ENCODE measurements around the gene TAF11. TPM values are rescaled to one million over a fixed set of nuclear protein-coding genes. Genes with fewer than 3 reads are reported as not detected.

The TAF11 gene
- total RNA-seq, 3 donors from 2014 or later (not counting 1 experiment from before 2014, with no cell fraction given), result 34.4 to 41.3 (median 36.2) TPM

GRCh38 chr6:34876472-34876871 lies 11.4 kb downstream of the TAF11 start:
- no peak for TF ChIP-seq CTCF (IDR thresholded peaks at IDR 0.05)
- Histone ChIP-seq H3K36me3 (ENCODE audit: control insufficient read depth, insufficient read depth, low read length) (peaks cover 78% of the 10 kb centered on the region), H3K4me1 (ENCODE audit: control insufficient read depth, insufficient read depth, low read length) (no peaks in the 10 kb centered on the region), H3K9me3 (ENCODE audit: control insufficient read depth, insufficient read depth, low read length) (no peaks in the 10 kb centered on the region), H3K27ac (ENCODE audit: low read length) (no peak overlapping the region), H3K27me3 (ENCODE audit: control insufficient read depth, insufficient read depth, low read length) (no peaks in the 10 kb centered on the region), H3K4me3 (ENCODE audit: low read length) (no peak overlapping the region)
- ATAC-seq (no peak), DNase-seq (no peak)
- no peaks in the 10 kb centered on the region for H3K27me3 Mint-ChIP-seq (ENCODE audit: low read depth in 2 of 2)
- H3K36me3 Mint-ChIP-seq, result no peaks in the 10 kb centered on the region
- 100% methylated on average over 1 of the region's 3 CpGs for WGBS (ENCODE audit: insufficient coverage)
- no peak overlapping the region for H3K27ac Mint-ChIP-seq
- no peaks in the 10 kb centered on the region for H3K9me3 Mint-ChIP-seq
- H3K4me3 Mint-ChIP-seq, result no peak overlapping the region
- no peaks in the 10 kb centered on the region for H3K4me1 Mint-ChIP-seq
- intact Hi-C loops (cut with micrococcal nuclease), result no loop called here

- Mint-ChIP-seq H3K27ac (no peak overlapping the region), H3K36me3 (no peaks in the 10 kb centered on the region), H3K4me1 (no peaks in the 10 kb centered on the region), H3K9me3 (no peaks in the 10 kb centered on the region), H3K27me3 (ENCODE audit: low read depth in 2 of 2) (no peaks in the 10 kb centered on the region), H3K4me3 (no peak overlapping the region)
- Histone ChIP-seq H3K4me1 (ENCODE audit: control insufficient read depth, insufficient read depth, low read length) (no peaks in the 10 kb centered on the region), H3K27me3 (ENCODE audit: control insufficient read depth, insufficient read depth, low read length) (no peaks in the 10 kb centered on the region), H3K9me3 (ENCODE audit: control insufficient read depth, insufficient read depth, low read length) (no peaks in the 10 kb centered on the region), H3K27ac (ENCODE audit: low read length) (no peak overlapping the region), H3K4me3 (ENCODE audit: low read length) (no peak overlapping the region), H3K36me3 (ENCODE audit: control insufficient read depth, insufficient read depth, low read length) (peaks cover 82% of the 10 kb centered on the region)
- no peak for DNase-seq
- WGBS (ENCODE audit: insufficient coverage), result 100% methylated on average over 2 of the region's 4 CpGs
- intact Hi-C loops (cut with micrococcal nuclease), result no loop called here
- no peak for ATAC-seq
- no peak for TF ChIP-seq CTCF (IDR thresholded peaks at IDR 0.05)
Observed at GRCh38 chr6:34875292-34876213, 12.3 kb downstream of the TAF11 start.

- Mint-ChIP-seq H3K27me3 (ENCODE audit: low read depth in 2 of 2) (no peaks in the 10 kb centered on the region), H3K36me3 (no peaks in the 10 kb centered on the region), H3K4me1 (no peaks in the 10 kb centered on the region), H3K4me3 (no peak overlapping the region), H3K9me3 (no peaks in the 10 kb centered on the region), H3K27ac (no peak overlapping the region)
- Histone ChIP-seq H3K4me1 (ENCODE audit: control insufficient read depth, insufficient read depth, low read length) (no peaks in the 10 kb centered on the region), H3K27ac (ENCODE audit: low read length) (no peak overlapping the region), H3K4me3 (ENCODE audit: low read length) (no peak overlapping the region), H3K27me3 (ENCODE audit: control insufficient read depth, insufficient read depth, low read length) (no peaks in the 10 kb centered on the region), H3K9me3 (ENCODE audit: control insufficient read depth, insufficient read depth, low read length) (no peaks in the 10 kb centered on the region), H3K36me3 (ENCODE audit: control insufficient read depth, insufficient read depth, low read length) (peaks cover 59% of the 10 kb centered on the region)
- DNase-seq (no peak), ATAC-seq (no peak)
- no peak for TF ChIP-seq CTCF (IDR thresholded peaks at IDR 0.05)
- 100% methylated on average over 1 of the region's 1 CpG for WGBS (ENCODE audit: insufficient coverage)
- intact Hi-C loops (cut with micrococcal nuclease), result no loop called here
Observed at GRCh38 chr6:34872332-34872731, 15.5 kb downstream of the TAF11 start.
